Measurements from ENCODE around the gene SLC9A9.

GRCh38 chr3:143408771-143409170 lies 439.5 kb downstream of the SLC9A9 start:
- TF ChIP-seq CTCF (IDR thresholded peaks at IDR 0.05; ENCODE audit: poor library complexity, severe bottlenecking), result no peak
- TF ChIP-seq MXI1 (conservative IDR thresholded peaks at IDR 0.05; ENCODE audit: poor library complexity, severe bottlenecking), result no peak
- no peak for TF ChIP-seq EZH2 (IDR thresholded peaks at IDR 0.05; ENCODE audit: borderline replicate concordance, insufficient read depth, low read length, poor library complexity, severe bottlenecking)
- no peak for TF ChIP-seq POLR2AphosphoS5 (IDR thresholded peaks at IDR 0.05)
- no peak for TF ChIP-seq RAD21 (conservative IDR thresholded peaks at IDR 0.05)
- TF ChIP-seq REST (IDR thresholded peaks at IDR 0.05; ENCODE audit: borderline replicate concordance), result no peak
